RWPE2 (cell line): Measurements from ENCODE around the gene STIP1.
"Not testable (repeated sequence)": the region's sequence is repeated elsewhere in the genome, so short reads cannot be mapped to it uniquely, and the experiment has no call there.

Experiments used
- ATAC-seq: fragments of 200-7000 bp; cut with Tn5 transposase; 3 replicates; pipeline ENCODE4 v1.9.1; 2021; ENCODE audit warnings: low read depth
- DNase-seq: peaks from one replicate; pipeline ENCODE4 v3.0.0-alpha.2; 2020; ENCODE audit warnings: low spot score
- H3K27ac ChIP-seq: fragments of 450-650 bp; 2 replicates; pipeline ENCODE4 v1.5.1; 2017; ENCODE audit warnings: mild to moderate bottlenecking; ENCODE audit not compliant: poor library complexity, severe bottlenecking
- H3K27me3 ChIP-seq: fragments of 250-450 bp; sonication (Bioruptor Pico); 2 replicates; pipeline ENCODE4 v1.5.1; 2021; ENCODE audit warnings: mild to moderate bottlenecking, moderate library complexity; ENCODE audit not compliant: insufficient read depth, poor library complexity, severe bottlenecking
- H3K36me3 ChIP-seq: fragments of 250-450 bp; sonication (Bioruptor Pico); 2 replicates; pipeline ENCODE4 v1.5.1; 2020; ENCODE audit warnings: low read depth, mild to moderate bottlenecking, moderate library complexity
- H3K4me1 ChIP-seq: fragments of 250-450 bp; sonication (Bioruptor Pico); 2 replicates; pipeline ENCODE4 v1.5.1; 2021; ENCODE audit warnings: mild to moderate bottlenecking, moderate library complexity; ENCODE audit not compliant: insufficient read depth, poor library complexity, severe bottlenecking
- H3K4me3 ChIP-seq: fragments of 250-450 bp; sonication (Bioruptor Pico); 2 replicates; pipeline ENCODE4 v1.5.1; 2021; ENCODE audit warnings: mild to moderate bottlenecking, moderate library complexity; ENCODE audit not compliant: severe bottlenecking
- H3K9me3 ChIP-seq: fragments of 250-450 bp; sonication (Bioruptor Pico); 2 replicates; pipeline ENCODE4 v1.5.1; 2021; ENCODE audit warnings: mild to moderate bottlenecking, moderate library complexity; ENCODE audit not compliant: severe bottlenecking
- TF ChIP-seq, protein P1 (sequence below): fragments of 450-650 bp; IDR thresholded peaks from one replicate; pipeline ENCODE4 v1.5.1; 2017; ENCODE audit warnings: mild to moderate bottlenecking, moderate library complexity; ENCODE audit not compliant: poor library complexity, severe bottlenecking

Gene STIP1

DNA sequence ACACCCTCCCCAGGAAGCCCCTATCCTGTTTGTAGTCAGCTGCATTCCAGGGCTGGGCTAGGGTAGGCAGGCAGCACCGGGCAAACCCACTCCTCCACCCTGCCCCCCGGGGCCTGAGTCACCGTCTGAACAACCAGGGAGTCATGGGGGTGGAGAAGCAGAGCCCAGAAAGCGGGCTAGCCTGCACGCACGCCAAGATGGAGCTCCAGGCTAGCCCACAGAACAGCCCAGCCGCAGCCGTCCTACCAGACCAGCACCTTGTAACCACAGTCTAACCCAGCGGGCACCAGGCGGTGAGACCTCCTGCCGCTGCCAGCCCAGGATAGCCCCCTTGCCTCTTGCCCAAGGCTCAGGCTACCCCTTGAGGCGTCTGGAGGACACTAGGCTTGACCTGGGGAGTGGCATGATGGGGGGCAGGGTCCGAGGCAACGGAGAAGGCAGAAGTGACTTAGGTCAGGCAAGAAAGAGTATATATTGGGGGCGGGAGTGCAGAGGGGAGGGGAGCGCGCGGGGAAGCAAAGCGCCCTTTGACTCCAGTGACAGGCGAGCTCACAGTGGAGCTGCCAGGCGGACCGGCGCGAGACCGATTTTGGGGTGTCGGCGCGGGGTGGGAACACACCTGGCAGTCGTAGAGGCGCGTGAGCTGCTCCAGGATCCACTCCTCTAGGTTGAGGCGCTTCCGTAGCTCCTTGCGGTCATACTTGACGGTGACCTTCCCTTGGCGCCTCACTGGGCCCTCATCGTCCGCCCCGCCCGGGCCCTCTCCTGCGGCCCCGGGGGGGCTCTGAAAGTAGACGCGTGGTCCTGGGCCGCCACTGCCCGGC is 60.0 kb downstream of the STIP1 start:
- H3K27me3 ChIP-seq, result no peaks in the 10 kb centered on the region
- H3K4me1 ChIP-seq, result peaks cover 5% of the 10 kb centered on the region
- peak overlapping the region; percentile 98 for H3K27ac ChIP-seq
- peaks cover 30% of the 10 kb centered on the region for H3K36me3 ChIP-seq
- ATAC-seq (peak; percentile 49), DNase-seq (peak; percentile 99)
- H3K4me3 ChIP-seq, result peak overlapping the region; percentile 76
- TF ChIP-seq, protein P1, sequence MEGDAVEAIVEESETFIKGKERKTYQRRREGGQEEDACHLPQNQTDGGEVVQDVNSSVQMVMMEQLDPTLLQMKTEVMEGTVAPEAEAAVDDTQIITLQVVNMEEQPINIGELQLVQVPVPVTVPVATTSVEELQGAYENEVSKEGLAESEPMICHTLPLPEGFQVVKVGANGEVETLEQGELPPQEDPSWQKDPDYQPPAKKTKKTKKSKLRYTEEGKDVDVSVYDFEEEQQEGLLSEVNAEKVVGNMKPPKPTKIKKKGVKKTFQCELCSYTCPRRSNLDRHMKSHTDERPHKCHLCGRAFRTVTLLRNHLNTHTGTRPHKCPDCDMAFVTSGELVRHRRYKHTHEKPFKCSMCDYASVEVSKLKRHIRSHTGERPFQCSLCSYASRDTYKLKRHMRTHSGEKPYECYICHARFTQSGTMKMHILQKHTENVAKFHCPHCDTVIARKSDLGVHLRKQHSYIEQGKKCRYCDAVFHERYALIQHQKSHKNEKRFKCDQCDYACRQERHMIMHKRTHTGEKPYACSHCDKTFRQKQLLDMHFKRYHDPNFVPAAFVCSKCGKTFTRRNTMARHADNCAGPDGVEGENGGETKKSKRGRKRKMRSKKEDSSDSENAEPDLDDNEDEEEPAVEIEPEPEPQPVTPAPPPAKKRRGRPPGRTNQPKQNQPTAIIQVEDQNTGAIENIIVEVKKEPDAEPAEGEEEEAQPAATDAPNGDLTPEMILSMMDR, result no peak
- H3K9me3 ChIP-seq, result no peaks in the 10 kb centered on the region

DNA sequence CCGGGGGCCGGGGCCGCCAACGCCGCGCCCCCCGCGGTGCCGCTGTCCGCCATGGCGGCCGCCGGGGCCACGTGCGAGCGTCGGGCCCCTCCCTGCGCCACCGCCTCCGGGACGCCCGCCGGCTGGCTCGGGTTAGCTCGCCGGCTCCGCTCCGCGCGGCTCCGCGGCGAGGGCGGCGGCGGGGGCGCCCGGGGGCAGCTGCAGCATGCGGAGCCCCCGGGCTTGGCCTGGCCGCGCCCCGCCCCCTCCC is 60.6 kb downstream of the STIP1 start:
- Histone ChIP-seq H3K27ac (peak overlapping the region; percentile 98), H3K36me3 (peaks cover 30% of the 10 kb centered on the region), H3K4me3 (peak overlapping the region; percentile 76)
- not testable (repeated sequence) for DNase-seq, H3K27me3 ChIP-seq, H3K4me1 ChIP-seq, H3K9me3 ChIP-seq, ATAC-seq

DNA sequence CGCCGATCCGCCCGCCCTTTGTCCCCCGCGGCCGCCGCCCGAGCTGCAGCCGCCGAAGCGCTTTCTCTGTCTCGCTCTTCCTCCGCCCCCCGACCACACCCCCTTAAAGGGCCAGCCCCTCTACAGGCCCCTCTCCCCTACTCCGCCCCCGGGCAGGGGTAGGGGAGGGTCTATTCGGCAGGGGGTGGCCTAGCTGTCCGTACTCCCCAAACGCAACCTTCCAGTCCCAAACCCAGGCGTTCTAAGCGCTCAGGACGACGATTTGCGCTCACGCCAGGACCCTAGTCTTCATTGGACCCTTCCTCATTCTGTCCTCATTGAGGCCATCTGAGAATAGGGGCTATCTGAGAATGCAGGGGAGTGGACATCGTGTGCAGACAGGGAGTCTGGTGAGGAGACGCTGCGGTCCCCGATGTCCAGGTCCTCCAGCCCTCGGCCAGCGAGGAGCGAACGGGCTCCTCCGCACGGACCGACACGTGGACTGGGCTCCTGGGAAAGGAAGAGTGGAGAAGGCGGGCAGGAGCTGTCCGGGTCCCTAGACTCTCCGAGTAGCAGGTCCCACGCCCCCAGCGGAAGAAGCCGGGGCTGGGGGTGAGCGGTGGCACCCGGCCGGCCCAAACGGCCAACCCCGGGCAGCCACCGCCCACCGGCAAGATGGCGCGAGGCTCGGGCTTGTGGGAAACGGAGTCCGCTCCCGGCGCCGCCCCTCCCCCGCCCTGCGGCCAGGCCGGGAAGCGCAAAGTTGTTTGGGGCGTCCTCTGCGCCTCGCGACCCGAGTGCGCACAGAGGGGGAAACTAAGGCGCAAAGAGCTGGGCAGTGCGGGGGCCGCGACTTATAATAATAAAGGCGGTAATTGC is 61.1 kb downstream of the STIP1 start, which contains the start of gene PPP1R14B:
TSS of gene PPP1R14B (minus strand) at position 73 of the 858 bp plus-strand sequence. CDS start 270 bp downstream, outside the sequence.
- Histone ChIP-seq H3K36me3 (peaks cover 30% of the 10 kb centered on the region), H3K4me3 (peak within 1 kb of the TSS; percentile 76), H3K9me3 (no peaks in the 10 kb centered on the region), H3K27ac (peak within 1 kb of the TSS; percentile 98), H3K27me3 (no peaks in the 10 kb centered on the region), H3K4me1 (peaks cover 5% of the 10 kb centered on the region)
- DNase-seq (peak; percentile 92), ATAC-seq (peak; percentile 49)
- TF ChIP-seq, protein P1, result peak; percentile 15

DNA sequence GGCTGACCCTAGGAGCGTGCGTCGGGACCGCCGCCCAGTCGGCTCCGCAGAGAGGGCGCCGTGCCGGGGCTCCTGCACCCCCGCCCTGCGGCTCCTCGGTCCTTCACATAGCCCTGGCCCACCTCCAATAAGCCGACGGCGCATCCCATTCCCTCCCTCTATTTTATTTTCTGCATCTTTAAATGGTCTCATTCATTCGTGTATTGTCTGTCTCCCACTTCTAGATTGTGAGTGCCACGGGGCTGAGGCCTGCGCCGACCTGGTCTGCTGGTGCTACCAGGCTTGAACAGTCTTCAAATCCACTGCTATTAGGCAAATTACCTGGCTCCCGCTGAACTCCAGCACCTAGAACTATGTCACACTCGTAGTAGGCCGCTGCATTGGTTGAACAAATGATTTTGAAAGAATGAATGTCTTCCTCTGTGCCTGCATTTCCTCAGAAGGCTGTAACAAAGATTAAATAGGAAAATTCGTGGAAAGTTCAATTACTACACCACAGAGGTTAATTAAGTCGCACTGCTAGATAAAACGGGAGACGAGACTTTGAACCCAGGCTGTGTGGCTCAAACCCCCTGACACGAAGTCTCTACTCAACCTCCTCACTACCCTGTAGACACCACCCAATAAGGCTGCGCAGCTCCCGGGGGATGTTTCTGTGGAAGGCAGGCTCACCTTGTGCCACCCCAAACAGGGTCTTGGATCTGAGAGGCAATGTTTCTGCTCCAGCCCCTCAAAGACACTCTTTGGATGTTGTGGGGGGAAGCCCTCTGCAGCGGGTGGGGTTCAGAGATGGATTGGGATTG is 62.0 kb downstream of the STIP1 start:
- Histone ChIP-seq H3K36me3 (peaks cover 24% of the 10 kb centered on the region), H3K4me1 (peaks cover 4% of the 10 kb centered on the region), H3K27ac (peak overlapping the region; percentile 98), H3K4me3 (peak overlapping the region; percentile 76), H3K9me3 (no peaks in the 10 kb centered on the region), H3K27me3 (no peaks in the 10 kb centered on the region)
- ATAC-seq, result no peak
- DNase-seq, result no peak
- TF ChIP-seq, protein P1, result no peak

DNA sequence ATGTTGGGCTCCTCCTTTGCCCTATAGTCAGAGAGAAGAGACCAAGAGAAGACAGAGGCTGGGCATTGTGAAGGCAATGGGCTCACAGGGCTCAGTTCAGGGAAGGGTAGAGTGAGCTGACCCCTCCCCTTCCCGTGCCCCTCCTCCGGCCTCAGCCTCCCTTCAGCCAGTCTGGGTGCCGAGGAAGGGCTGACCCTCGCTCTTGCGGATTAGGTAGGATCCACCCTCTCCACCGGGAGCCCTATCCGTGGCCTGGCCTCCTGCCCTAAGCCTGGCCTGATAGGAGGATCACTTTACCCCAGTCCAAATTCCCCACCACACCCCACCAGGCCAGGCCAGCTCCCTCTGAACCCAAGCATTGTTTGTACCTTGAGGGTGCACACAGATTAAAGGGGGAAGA is 62.6 kb downstream of the STIP1 start:
- ATAC-seq (no peak), DNase-seq (no peak)
- H3K9me3 ChIP-seq, result no peaks in the 10 kb centered on the region
- H3K27me3 ChIP-seq, result no peaks in the 10 kb centered on the region
- peaks cover 8% of the 10 kb centered on the region for H3K4me1 ChIP-seq
- H3K27ac ChIP-seq, result peak overlapping the region; percentile 98
- H3K4me3 ChIP-seq, result no peak overlapping the region
- TF ChIP-seq, protein P1, result no peak
- peaks cover 22% of the 10 kb centered on the region for H3K36me3 ChIP-seq
